ENCODE data around the gene ICOS.
A peak's percentile ranks its signal among the peaks of the same experiment; 100 is the strongest.

ICOS gene

GRCh38 chr2:203936535-203936934 lies at the start of gene ICOS:
Gene ICOS (plus strand): TSS chr2:203936763. CDS start chr2:203936815, 52 bp downstream.
- DNase-seq (ENCODE audit: low spot score), result peak; percentile 80

GRCh38 chr2:203887677-203888076 lies 48.9 kb upstream of the ICOS start:
- no peak for DNase-seq (ENCODE audit: low spot score)

GRCh38 chr2:203889542-203889941 lies 47.0 kb upstream of the ICOS start:
- DNase-seq (ENCODE audit: low spot score), result no peak

- no peak for DNase-seq (ENCODE audit: low spot score)
Observed at GRCh38 chr2:203889944-203890343, 46.6 kb upstream of the ICOS start.

GRCh38 chr2:203890733-203891132 lies 45.8 kb upstream of the ICOS start:
- DNase-seq (ENCODE audit: low spot score), result no peak

- DNase-seq (ENCODE audit: low spot score), result no peak
Observed at GRCh38 chr2:203891474-203891873, 45.1 kb upstream of the ICOS start.

GRCh38 chr2:203892207-203892606 lies 44.4 kb upstream of the ICOS start:
- DNase-seq (ENCODE audit: low spot score), result no peak

- DNase-seq (ENCODE audit: low spot score), result no peak
Observed at GRCh38 chr2:203893401-203893800, 43.2 kb upstream of the ICOS start.

GRCh38 chr2:203893840-203894239 lies 42.7 kb upstream of the ICOS start:
- no peak for DNase-seq (ENCODE audit: low spot score)

- DNase-seq (ENCODE audit: low spot score), result no peak
Observed at GRCh38 chr2:203894262-203894661, 42.3 kb upstream of the ICOS start.

- DNase-seq (ENCODE audit: low spot score), result no peak
Observed at GRCh38 chr2:203897544-203897943, 39.0 kb upstream of the ICOS start.

GRCh38 chr2:203898657-203899056 lies 37.9 kb upstream of the ICOS start:
- no peak for DNase-seq (ENCODE audit: low spot score)

- no peak for DNase-seq (ENCODE audit: low spot score)
Observed at GRCh38 chr2:203900253-203900652, 36.3 kb upstream of the ICOS start.

GRCh38 chr2:203904022-203904421 lies 32.5 kb upstream of the ICOS start:
- DNase-seq (ENCODE audit: low spot score), result no peak

GRCh38 chr2:203905656-203906055 lies 30.9 kb upstream of the ICOS start:
- DNase-seq (ENCODE audit: low spot score), result no peak

- DNase-seq (ENCODE audit: low spot score), result no peak
Observed at GRCh38 chr2:203908066-203908796, 28.3 kb upstream of the ICOS start.

GRCh38 chr2:203908797-203909185 lies 27.8 kb upstream of the ICOS start:
- no peak for DNase-seq (ENCODE audit: low spot score)

GRCh38 chr2:203909261-203909967 lies 27.1 kb upstream of the ICOS start:
- DNase-seq (ENCODE audit: low spot score), result peak; percentile 29

- DNase-seq (ENCODE audit: low spot score), result no peak
Observed at GRCh38 chr2:203909974-203910373, 26.6 kb upstream of the ICOS start.

- DNase-seq (ENCODE audit: low spot score), result no peak
Observed at GRCh38 chr2:203913947-203914346, 22.6 kb upstream of the ICOS start.

- no peak for DNase-seq (ENCODE audit: low spot score)
Observed at GRCh38 chr2:203914546-203915182, 21.9 kb upstream of the ICOS start.

GRCh38 chr2:203915256-203915655 lies 21.3 kb upstream of the ICOS start:
- no peak for DNase-seq (ENCODE audit: low spot score)

- no peak for DNase-seq (ENCODE audit: low spot score)
Observed at GRCh38 chr2:203916756-203917155, 19.8 kb upstream of the ICOS start.
